IMR-90 (cell line): ENCODE results near the gene CD99L2. TPM values are rescaled to one million over a fixed set of nuclear protein-coding genes. Genes with fewer than 3 reads are reported as not detected.

Experiments used
- ATAC-seq: fragments of 200-7000 bp; cut with Tn5 transposase; 2 replicates; pipeline ENCODE4 v1.9.1; 2020; ENCODE audit warnings: low read depth, mild to moderate bottlenecking, moderate library complexity
- BruUV-seq: library from RNA; stranded (reverse); fragments of 400-500 nt; replicated peaks from 2 replicates; lab custom pipeline; 2021; lab: Mats Ljungman, UMichigan
- CTCF ChIA-PET: fragments of 300-600 bp; formaldehyde crosslinking; extraction: SDS; loops from one replicate; lab custom pipeline; 2021; ENCODE audit warnings: antibody characterized with exemption; lab: Yijun Ruan, JAX
- POLR2A ChIA-PET: fragments of 300-600 bp; sonication (Branson Sonifier 250); formaldehyde crosslinking; loops from one replicate; lab custom pipeline; 2022; ENCODE audit warnings: antibody characterized with exemption; ENCODE audit not compliant: unreplicated experiment; lab: Charles Lee
- DNase-seq: peaks from one replicate; pipeline ENCODE4 v3.0.0; 2013
- H2AFZ ChIP-seq: replicated peaks from 2 replicates; pipeline ENCODE3; 2013; ENCODE audit warnings: low read length, mild to moderate bottlenecking; ENCODE audit not compliant: poor library complexity
- H2AK5ac ChIP-seq: 2 replicates; pipeline ENCODE4 v1.6.1; 2013; ENCODE audit warnings: low read depth, low read length, inconsistent platforms
- H2AK9ac ChIP-seq: replicated peaks from 2 replicates; pipeline ENCODE3; 2013; ENCODE audit warnings: mild to moderate bottlenecking, low read depth, low read length, moderate library complexity; ENCODE audit not compliant: poor library complexity
- H2BK120ac ChIP-seq: 2 replicates; pipeline ENCODE4 v1.6.1; 2013; ENCODE audit warnings: low read depth, low read length, inconsistent platforms
- H2BK15ac ChIP-seq: 3 replicates; pipeline ENCODE4 v1.6.1; 2013; ENCODE audit warnings: low read depth, low read length, inconsistent platforms
- H2BK20ac ChIP-seq: 2 replicates; pipeline ENCODE4 v1.6.1; 2013; ENCODE audit warnings: low read depth, mild to moderate bottlenecking, inconsistent platforms, low read length, moderate library complexity
- H2BK5ac ChIP-seq: 2 replicates; pipeline ENCODE4 v1.6.1; 2013; ENCODE audit warnings: mild to moderate bottlenecking, low read depth, low read length, inconsistent platforms; ENCODE audit not compliant: poor library complexity, severe bottlenecking
- H3K14ac ChIP-seq: replicated peaks from 2 replicates; pipeline ENCODE4 v1.6.1; 2013; ENCODE audit warnings: low read depth, low read length, inconsistent platforms
- H3K18ac ChIP-seq: 2 replicates; pipeline ENCODE4 v1.6.1; 2013; ENCODE audit warnings: low read depth, low read length, control low read depth
- H3K23ac ChIP-seq: 2 replicates; pipeline ENCODE4 v1.6.1; 2013; ENCODE audit warnings: low read depth, low read length, inconsistent platforms
- H3K27ac ChIP-seq: 2 replicates; pipeline ENCODE4 v1.5.1; 2013; ENCODE audit warnings: mild to moderate bottlenecking, control low read depth, low read length; ENCODE audit not compliant: insufficient read depth
- H3K27me3 ChIP-seq: 2 replicates; pipeline ENCODE4 v1.6.1; 2013; ENCODE audit warnings: low read length; ENCODE audit not compliant: control insufficient read depth, insufficient read depth
- H3K36me3 ChIP-seq: 2 replicates; pipeline ENCODE4 v1.6.1; 2013; ENCODE audit warnings: low read length, mixed read lengths; ENCODE audit not compliant: control insufficient read depth, insufficient read depth
- H3K4ac ChIP-seq: 2 replicates; pipeline ENCODE4 v1.6.1; 2013; ENCODE audit warnings: low read depth, low read length, inconsistent platforms
- H3K4me1 ChIP-seq: 2 replicates; pipeline ENCODE4 v1.6.1; 2013; ENCODE audit warnings: low read length, mixed read lengths; ENCODE audit not compliant: control insufficient read depth, insufficient read depth
- H3K4me2 ChIP-seq: 2 replicates; pipeline ENCODE4 v1.6.1; 2013; ENCODE audit warnings: low read depth, mild to moderate bottlenecking, control low read depth, low read length, moderate library complexity
- H3K4me3 ChIP-seq: 2 replicates; pipeline ENCODE4 v1.5.1; 2013; ENCODE audit warnings: low read depth, mild to moderate bottlenecking, control low read depth, low read length, moderate library complexity; ENCODE audit not compliant: insufficient read depth
- H3K56ac ChIP-seq: 2 replicates; pipeline ENCODE4 v1.6.1; 2013; ENCODE audit warnings: low read length, inconsistent platforms; ENCODE audit not compliant: insufficient read depth; ENCODE audit errors: extremely low read depth
- H3K79me1 ChIP-seq, 2 experiments: 2 replicates each; pipeline ENCODE4 v1.6.1; 2013; ENCODE audit warnings: low read length in 2 of 2, inconsistent platforms in 1 of 2, low read depth in 1 of 2
- H3K9ac ChIP-seq: 2 replicates; pipeline ENCODE4 v1.6.1; 2013; ENCODE audit warnings: low read depth, low read length, control low read depth
- H3K9me1 ChIP-seq: 2 replicates; pipeline ENCODE4 v1.6.1; 2013; ENCODE audit warnings: low read length, inconsistent platforms; ENCODE audit not compliant: insufficient read depth
- H3K9me3 ChIP-seq: 2 replicates; pipeline ENCODE4 v1.6.1; 2013; ENCODE audit warnings: low read length; ENCODE audit not compliant: control insufficient read depth, insufficient read depth
- H4K20me1 ChIP-seq: 2 replicates; pipeline ENCODE4 v1.6.1; 2013; ENCODE audit warnings: low read length, inconsistent platforms; ENCODE audit not compliant: insufficient read depth
- H4K5ac ChIP-seq: 2 replicates; pipeline ENCODE4 v1.6.1; 2013; ENCODE audit warnings: mild to moderate bottlenecking, low read depth, low read length, control low read depth
- H4K8ac ChIP-seq, 2 experiments: 2 replicates each; pipeline ENCODE4 v1.6.1; 2013; ENCODE audit warnings: low read depth in 2 of 2, low read length in 2 of 2, control low read depth in 1 of 2, inconsistent platforms in 1 of 2
- H4K91ac ChIP-seq: 2 replicates; pipeline ENCODE4 v1.6.1; 2013; ENCODE audit warnings: low read depth, low read length, inconsistent platforms; ENCODE audit not compliant: insufficient read depth
- SMC3 ChIP-seq: fragments of 150-350 bp; IDR thresholded peaks from 2 replicates; pipeline ENCODE4 v1.6.1; 2016; ENCODE audit warnings: low read depth, mild to moderate bottlenecking, antibody characterized with exemption, low read length, moderate library complexity
- USF2 ChIP-seq: fragments of 150-350 bp; IDR thresholded peaks from 2 replicates; pipeline ENCODE4 v1.6.1; 2017; ENCODE audit warnings: mild to moderate bottlenecking, antibody characterized with exemption, low read length, low read depth
- WGBS, 2 experiments: methylation state at CpG; one replicate each; pipeline versions ENCODE4 v1.1.5 to v1.1.7; 2013; ENCODE audit warnings: missing lambda C conversion rate in 2 of 2; ENCODE audit not compliant: insufficient read length in 1 of 2; ENCODE audit errors: extremely low coverage in 2 of 2; 5-methylcytosine and 5-hydroxymethylcytosine counted together
- dilution Hi-C: fragments of 300-500 bp; cut with HindIII; formaldehyde crosslinking; loops from one replicate; pipeline ENCODE4 v1.14.3; 2018; ENCODE audit warnings: low sequenced_read_pairs; ENCODE audit not compliant: unreplicated experiment
- in situ Hi-C: fragments of 300-500 bp; cut with MboI; formaldehyde crosslinking; loops from 3 replicates; pipeline ENCODE4 v1.14.3; 2019; ENCODE audit warnings: low sequenced_read_pairs, inconsistent platforms, mixed read lengths
- intact Hi-C: fragments of 100-400 bp; cut with micrococcal nuclease; formaldehyde crosslinking; loops from 2 replicates; pipeline ENCODE4 v1.10.0; 2022
- polyA plus RNA-seq, 3 experiments: library from polyadenylated mRNA; depleted of rRNA; stranded (reverse); fragments of >200 nt; gene quantifications; 2 replicates each; pipeline ENCODE4 v1.2.3, GENCODE V29; 2012; ENCODE audit warnings: low replicate concordance in 1 of 3
- total RNA-seq: library from RNA; depleted of rRNA; stranded (reverse); fragments of >200 nt; gene quantifications from 2 replicates; pipeline ENCODE4 v1.2.3, GENCODE V29; 2012

The CD99L2 gene
- total and polyA plus RNA-seq, 2 of the 4 experiments (the other 2 are of a cell fraction), result 17.4 to 41.4 TPM

GRCh38 chrX:150768580-150769190 is 129.8 kb downstream of the CD99L2 start:
- Histone ChIP-seq H3K56ac (no peak overlapping the region), H2AK5ac (no peak overlapping the region), H3K4me1 (peaks cover 9% of the 10 kb centered on the region), H4K91ac (no peak overlapping the region), H4K20me1 (no peaks in the 10 kb centered on the region; the same call in 1 of the 2 replicates), H2BK120ac (no peak overlapping the region), H2BK5ac (no peak overlapping the region), H3K9ac (no peak overlapping the region), H3K23ac (no peak overlapping the region), H2AK9ac (no peak overlapping the region), H3K4ac (no peak overlapping the region), H3K9me1 (0 out of 2 replicates have a peak, but pooled peaks cover 2% of the 10 kb centered on the region), H2BK20ac (no peak overlapping the region), H3K4me3 (no peak overlapping the region), H3K18ac (no peak overlapping the region), H3K14ac (no peak overlapping the region), H3K36me3 (no peaks in the 10 kb centered on the region; the same call in 1 of the 2 replicates), H3K4me2 (no peak overlapping the region), H3K27ac (no peak overlapping the region), H4K5ac (no peak overlapping the region), H2AFZ (no peak overlapping the region), H3K9me3 (no peaks in the 10 kb centered on the region; the same call in 1 of the 2 replicates), H3K79me1 (no peaks in the 10 kb centered on the region), H4K8ac (no peak overlapping the region), H2BK15ac (no peak overlapping the region), H3K27me3 (no peaks in the 10 kb centered on the region)
- TF ChIP-seq SMC3, result no peak
- no peak for TF ChIP-seq USF2
- CTCF ChIA-PET, result interaction anchor here (0.6 to 1.7 kb wide), 2 partner anchors 210 to 313 kb away, joined by 3 to 5 read pairs; no protein-coding TSS in a partner anchor
- dilution Hi-C loops (no loop called here), intact Hi-C loops (no loop called here), in situ Hi-C loops (no loop called here)
- DNase-seq (no peak), ATAC-seq (no peak)
- POLR2A ChIA-PET, result no interaction called here
- no TSS peak for BruUV-seq
- 98% methylated on average over 8 of the region's 19 CpGs; no CpG with 5 or more reads in 1 of the 2 experiments for WGBS, 2 experiments
